ENCODE measurements around the gene NEK10. TPM values are rescaled to one million over a fixed set of nuclear protein-coding genes. Genes with fewer than 3 reads are reported as not detected.
A peak's percentile ranks its signal among the peaks of the same experiment; 100 is the strongest.

NEK10 gene
- total and polyA plus RNA-seq, 2 of the 13 experiments (the other 11 are each of a cell fraction or from before 2014, with no cell fraction given) = 2.8 to 14.2 TPM

- TF ChIP-seq ZGPAT (CRISPR knock-in tag; IDR thresholded peaks at IDR 0.05) (peak; percentile 77), MIXL1 (CRISPR knock-in tag; IDR thresholded peaks at IDR 0.05) (peak; percentile 89), ZBTB7B (CRISPR knock-in tag; IDR thresholded peaks at IDR 0.05) (no peak), ZNF572 (CRISPR knock-in tag; IDR thresholded peaks at IDR 0.05) (no peak), RFX1 (IDR thresholded peaks at IDR 0.05) (no peak), HDAC1 (CRISPR knock-in tag; IDR thresholded peaks at IDR 0.05) (peak; percentile 29; the same call in 1 of the 2 replicates), ATF4 (CRISPR knock-in tag; IDR thresholded peaks at IDR 0.05) (peak in 1 of 2 experiments; percentile 27; a peak in 1 of 4 replicates), HHEX (CRISPR knock-in tag; IDR thresholded peaks at IDR 0.05) (peak; percentile 75), FOXO4 (CRISPR knock-in tag; conservative IDR thresholded peaks at IDR 0.05) (no peak), ZNF772 (CRISPR knock-in tag; IDR thresholded peaks at IDR 0.05) (no peak), KDM5B (CRISPR knock-in tag; IDR thresholded peaks at IDR 0.05; ENCODE audit: borderline replicate concordance) (no peak), ZNF670 (CRISPR knock-in tag; IDR thresholded peaks at IDR 0.05; ENCODE audit: borderline replicate concordance) (0 out of 2 replicates have a peak, but pooled peaks have one; percentile 17), ONECUT2 (CRISPR knock-in tag; IDR thresholded peaks at IDR 0.05) (no peak), KAT8 (CRISPR knock-in tag; IDR thresholded peaks at IDR 0.05) (peak; percentile 68), NKX3-1 (CRISPR knock-in tag; IDR thresholded peaks at IDR 0.05) (no peak), WIZ (CRISPR knock-in tag; IDR thresholded peaks at IDR 0.05) (no peak), NFRKB (IDR thresholded peaks at IDR 0.05) (no peak), SMAD3 (CRISPR knock-in tag; IDR thresholded peaks at IDR 0.05) (no peak), SRSF4 (IDR thresholded peaks at IDR 0.05; ENCODE audit: low read depth, low read length, poor library complexity, severe bottlenecking) (no peak), ISX (CRISPR knock-in tag; conservative IDR thresholded peaks at IDR 0.05) (no peak), ZNF672 (CRISPR knock-in tag; IDR thresholded peaks at IDR 0.05) (no peak), ZFP36L2 (CRISPR knock-in tag; IDR thresholded peaks at IDR 0.05) (no peak), SOX5 (CRISPR knock-in tag; IDR thresholded peaks at IDR 0.05; ENCODE audit: borderline replicate concordance) (peak; percentile 98)
- TF ChIP-seq, protein P1, sequence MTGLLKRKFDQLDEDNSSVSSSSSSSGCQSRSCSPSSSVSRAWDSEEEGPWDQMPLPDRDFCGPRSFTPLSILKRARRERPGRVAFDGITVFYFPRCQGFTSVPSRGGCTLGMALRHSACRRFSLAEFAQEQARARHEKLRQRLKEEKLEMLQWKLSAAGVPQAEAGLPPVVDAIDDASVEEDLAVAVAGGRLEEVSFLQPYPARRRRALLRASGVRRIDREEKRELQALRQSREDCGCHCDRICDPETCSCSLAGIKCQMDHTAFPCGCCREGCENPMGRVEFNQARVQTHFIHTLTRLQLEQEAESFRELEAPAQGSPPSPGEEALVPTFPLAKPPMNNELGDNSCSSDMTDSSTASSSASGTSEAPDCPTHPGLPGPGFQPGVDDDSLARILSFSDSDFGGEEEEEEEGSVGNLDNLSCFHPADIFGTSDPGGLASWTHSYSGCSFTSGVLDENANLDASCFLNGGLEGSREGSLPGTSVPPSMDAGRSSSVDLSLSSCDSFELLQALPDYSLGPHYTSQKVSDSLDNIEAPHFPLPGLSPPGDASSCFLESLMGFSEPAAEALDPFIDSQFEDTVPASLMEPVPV (CRISPR knock-in tag; IDR thresholded peaks at IDR 0.05) = no peak
- TF ChIP-seq, protein P2, sequence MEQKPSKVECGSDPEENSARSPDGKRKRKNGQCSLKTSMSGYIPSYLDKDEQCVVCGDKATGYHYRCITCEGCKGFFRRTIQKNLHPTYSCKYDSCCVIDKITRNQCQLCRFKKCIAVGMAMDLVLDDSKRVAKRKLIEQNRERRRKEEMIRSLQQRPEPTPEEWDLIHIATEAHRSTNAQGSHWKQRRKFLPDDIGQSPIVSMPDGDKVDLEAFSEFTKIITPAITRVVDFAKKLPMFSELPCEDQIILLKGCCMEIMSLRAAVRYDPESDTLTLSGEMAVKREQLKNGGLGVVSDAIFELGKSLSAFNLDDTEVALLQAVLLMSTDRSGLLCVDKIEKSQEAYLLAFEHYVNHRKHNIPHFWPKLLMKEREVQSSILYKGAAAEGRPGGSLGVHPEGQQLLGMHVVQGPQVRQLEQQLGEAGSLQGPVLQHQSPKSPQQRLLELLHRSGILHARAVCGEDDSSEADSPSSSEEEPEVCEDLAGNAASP (CRISPR knock-in tag; IDR thresholded peaks at IDR 0.05; ENCODE audit: borderline replicate concordance) = no peak
- TF ChIP-seq, protein P3, sequence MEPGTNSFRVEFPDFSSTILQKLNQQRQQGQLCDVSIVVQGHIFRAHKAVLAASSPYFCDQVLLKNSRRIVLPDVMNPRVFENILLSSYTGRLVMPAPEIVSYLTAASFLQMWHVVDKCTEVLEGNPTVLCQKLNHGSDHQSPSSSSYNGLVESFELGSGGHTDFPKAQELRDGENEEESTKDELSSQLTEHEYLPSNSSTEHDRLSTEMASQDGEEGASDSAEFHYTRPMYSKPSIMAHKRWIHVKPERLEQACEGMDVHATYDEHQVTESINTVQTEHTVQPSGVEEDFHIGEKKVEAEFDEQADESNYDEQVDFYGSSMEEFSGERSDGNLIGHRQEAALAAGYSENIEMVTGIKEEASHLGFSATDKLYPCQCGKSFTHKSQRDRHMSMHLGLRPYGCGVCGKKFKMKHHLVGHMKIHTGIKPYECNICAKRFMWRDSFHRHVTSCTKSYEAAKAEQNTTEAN (CRISPR knock-in tag; conservative IDR thresholded peaks at IDR 0.05) = no peak
These were observed 87.5 kb downstream of the NEK10 start (continued) for GRCh38 chr3:27281671-27282150.

All from HepG2 (cell line).